ENCODE measurements around the gene CD300E. TPM values are rescaled to one million over a fixed set of nuclear protein-coding genes. Genes with fewer than 3 reads are reported as not detected.
A peak's percentile ranks its signal among the peaks of the same experiment; 100 is the strongest.

Gene CD300E
- total and polyA plus RNA-seq, 9 donors, result 0.07 to 0.49 (median 0.15) TPM

DNA sequence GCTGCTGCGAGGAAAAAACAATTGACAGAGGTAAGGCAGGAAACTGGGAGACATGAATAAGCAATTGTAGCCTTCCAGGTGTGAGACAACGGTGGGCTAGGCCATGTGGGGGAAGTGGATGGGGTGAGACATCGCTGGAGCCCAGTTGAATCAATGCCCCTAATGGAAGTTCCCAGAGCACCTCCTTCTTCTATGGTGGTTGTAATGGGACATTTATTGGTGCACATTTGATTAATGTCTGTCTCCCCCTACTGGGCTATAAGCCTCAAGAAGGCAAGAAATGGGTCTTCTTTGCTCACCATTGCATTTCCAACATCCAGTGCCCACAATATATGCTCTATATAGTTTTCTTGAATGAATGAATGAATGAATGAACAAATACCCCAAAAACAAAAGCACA, 22.7 kb upstream of the CD300E start:
- peak; percentile 6 for DNase-seq
- Histone ChIP-seq H3K9me3 (replicated peaks; ENCODE audit: control insufficient read depth, low read depth, low read length) (no peaks in the 10 kb centered on the region), H3K36me3 (ENCODE audit: control insufficient read depth, insufficient read depth, low read length) (no peaks in the 10 kb centered on the region), H3K27me3 (ENCODE audit: control insufficient read depth, insufficient read depth, low read length) (peaks cover 15% of the 10 kb centered on the region), H3K4me1 (ENCODE audit: control insufficient read depth, insufficient read depth, low read length) (no peaks in the 10 kb centered on the region), H3K27ac (ENCODE audit: low read length) (no peak overlapping the region), H3K4me3 (ENCODE audit: low read length) (no peak overlapping the region)
- WGBS (ENCODE audit: insufficient coverage), result 51% methylated on average over 3 of the region's 3 CpGs

GRCh38 chr17:74645010-74645409, 21.5 kb upstream of the CD300E start:
- H3K27me3 ChIP-seq (ENCODE audit: control insufficient read depth, insufficient read depth, low read length), result peaks cover 10% of the 10 kb centered on the region
- H3K9me3 ChIP-seq (replicated peaks; ENCODE audit: control insufficient read depth, low read depth, low read length), result no peaks in the 10 kb centered on the region
- 75% methylated on average over 2 of the region's 2 CpGs for WGBS (ENCODE audit: insufficient coverage)
- no peaks in the 10 kb centered on the region for H3K4me1 ChIP-seq (ENCODE audit: control insufficient read depth, insufficient read depth, low read length)
- DNase-seq, result no peak
- no peaks in the 10 kb centered on the region for H3K36me3 ChIP-seq (ENCODE audit: control insufficient read depth, insufficient read depth, low read length)
- H3K27ac ChIP-seq (ENCODE audit: low read length), result no peak overlapping the region
- no peak overlapping the region for H3K4me3 ChIP-seq (ENCODE audit: low read length)

GRCh38 chr17:74644419-74644818, 20.9 kb upstream of the CD300E start:
- H3K4me1 ChIP-seq (ENCODE audit: control insufficient read depth, insufficient read depth, low read length), result no peaks in the 10 kb centered on the region
- peaks cover 15% of the 10 kb centered on the region for H3K27me3 ChIP-seq (ENCODE audit: control insufficient read depth, insufficient read depth, low read length)
- DNase-seq, result no peak
- H3K9me3 ChIP-seq (replicated peaks; ENCODE audit: control insufficient read depth, low read depth, low read length), result no peaks in the 10 kb centered on the region
- H3K27ac ChIP-seq (ENCODE audit: low read length), result no peak overlapping the region
- WGBS (ENCODE audit: insufficient coverage), result 83% methylated on average over 2 of the region's 2 CpGs
- no peaks in the 10 kb centered on the region for H3K36me3 ChIP-seq (ENCODE audit: control insufficient read depth, insufficient read depth, low read length)
- H3K4me3 ChIP-seq (ENCODE audit: low read length), result no peak overlapping the region

- Histone ChIP-seq H3K9me3 (replicated peaks; ENCODE audit: control insufficient read depth, low read depth, low read length) (no peaks in the 10 kb centered on the region), H3K4me1 (ENCODE audit: control insufficient read depth, insufficient read depth, low read length) (no peaks in the 10 kb centered on the region), H3K27ac (ENCODE audit: low read length) (no peak overlapping the region), H3K4me3 (ENCODE audit: low read length) (no peak overlapping the region), H3K27me3 (ENCODE audit: control insufficient read depth, insufficient read depth, low read length) (peaks cover 17% of the 10 kb centered on the region), H3K36me3 (ENCODE audit: control insufficient read depth, insufficient read depth, low read length) (no peaks in the 10 kb centered on the region)
- no peak for DNase-seq
These were observed 20.3 kb upstream of the CD300E start for GRCh38 chr17:74643826-74644225.

DNA sequence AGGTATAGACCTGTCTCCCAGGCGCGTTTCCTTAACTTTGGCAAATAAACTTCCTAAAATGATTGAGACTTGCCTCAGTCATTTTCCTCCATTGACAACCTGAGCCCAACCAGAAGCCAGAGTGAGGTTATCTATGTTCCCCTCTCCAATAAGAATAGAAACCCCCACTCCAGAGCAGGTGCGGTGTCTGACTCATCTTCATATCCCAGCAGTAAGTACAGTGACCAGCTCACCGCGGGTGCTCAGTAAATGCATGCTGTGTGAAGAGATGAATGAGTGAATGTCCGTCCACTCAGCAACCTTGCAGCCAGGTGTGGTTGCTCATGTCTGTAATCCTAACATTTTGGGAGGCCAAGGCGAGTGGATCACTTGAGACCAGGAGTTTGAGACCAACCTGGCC, 19.5 kb upstream of the CD300E start:
- H3K4me3 ChIP-seq (ENCODE audit: low read length), result no peak overlapping the region
- WGBS (ENCODE audit: insufficient coverage), result 94% methylated on average over 2 of the region's 7 CpGs
- no peaks in the 10 kb centered on the region for H3K36me3 ChIP-seq (ENCODE audit: control insufficient read depth, insufficient read depth, low read length)
- DNase-seq, result no peak
- no peak overlapping the region for H3K27ac ChIP-seq (ENCODE audit: low read length)
- no peaks in the 10 kb centered on the region for H3K4me1 ChIP-seq (ENCODE audit: control insufficient read depth, insufficient read depth, low read length)
- no peaks in the 10 kb centered on the region for H3K9me3 ChIP-seq (replicated peaks; ENCODE audit: control insufficient read depth, low read depth, low read length)
- H3K27me3 ChIP-seq (ENCODE audit: control insufficient read depth, insufficient read depth, low read length), result peaks cover 17% of the 10 kb centered on the region

- H3K27me3 ChIP-seq (ENCODE audit: control insufficient read depth, insufficient read depth, low read length), result peaks cover 14% of the 10 kb centered on the region
- WGBS (ENCODE audit: insufficient coverage), result 43% methylated on average over 4 of the region's 4 CpGs
- no peak overlapping the region for H3K27ac ChIP-seq (ENCODE audit: low read length)
These were observed 19.0 kb upstream of the CD300E start for GRCh38 chr17:74642556-74642955.

GRCh38 chr17:74641958-74642298, 18.4 kb upstream of the CD300E start:
- Histone ChIP-seq H3K4me1 (ENCODE audit: control insufficient read depth, insufficient read depth, low read length) (no peaks in the 10 kb centered on the region), H3K9me3 (replicated peaks; ENCODE audit: control insufficient read depth, low read depth, low read length) (no peaks in the 10 kb centered on the region), H3K36me3 (ENCODE audit: control insufficient read depth, insufficient read depth, low read length) (no peaks in the 10 kb centered on the region), H3K4me3 (ENCODE audit: low read length) (no peak overlapping the region), H3K27me3 (ENCODE audit: control insufficient read depth, insufficient read depth, low read length) (peaks cover 13% of the 10 kb centered on the region), H3K27ac (ENCODE audit: low read length) (no peak overlapping the region)
- no peak for DNase-seq
- WGBS (ENCODE audit: insufficient coverage), result no CpG with 5 or more reads among the region's 2 CpGs

More at GRCh38 chr17:74642556-74642955, 19.0 kb upstream of the CD300E start:
- Histone ChIP-seq H3K4me1 (ENCODE audit: control insufficient read depth, insufficient read depth, low read length) (no peaks in the 10 kb centered on the region), H3K9me3 (replicated peaks; ENCODE audit: control insufficient read depth, low read depth, low read length) (no peaks in the 10 kb centered on the region), H3K4me3 (ENCODE audit: low read length) (no peak overlapping the region), H3K36me3 (ENCODE audit: control insufficient read depth, insufficient read depth, low read length) (no peaks in the 10 kb centered on the region)
- no peak for DNase-seq

GRCh38 chr17:74641224-74641957, 17.9 kb upstream of the CD300E start:
- Histone ChIP-seq H3K4me1 (ENCODE audit: control insufficient read depth, insufficient read depth, low read length) (no peaks in the 10 kb centered on the region), H3K27me3 (ENCODE audit: control insufficient read depth, insufficient read depth, low read length) (peaks cover 13% of the 10 kb centered on the region), H3K36me3 (ENCODE audit: control insufficient read depth, insufficient read depth, low read length) (no peaks in the 10 kb centered on the region), H3K9me3 (replicated peaks; ENCODE audit: control insufficient read depth, low read depth, low read length) (no peaks in the 10 kb centered on the region), H3K27ac (ENCODE audit: low read length) (no peak overlapping the region), H3K4me3 (ENCODE audit: low read length) (no peak overlapping the region)
- 59% methylated on average over 6 of the region's 6 CpGs for WGBS (ENCODE audit: insufficient coverage)
- DNase-seq, result peak; percentile 19

DNA sequence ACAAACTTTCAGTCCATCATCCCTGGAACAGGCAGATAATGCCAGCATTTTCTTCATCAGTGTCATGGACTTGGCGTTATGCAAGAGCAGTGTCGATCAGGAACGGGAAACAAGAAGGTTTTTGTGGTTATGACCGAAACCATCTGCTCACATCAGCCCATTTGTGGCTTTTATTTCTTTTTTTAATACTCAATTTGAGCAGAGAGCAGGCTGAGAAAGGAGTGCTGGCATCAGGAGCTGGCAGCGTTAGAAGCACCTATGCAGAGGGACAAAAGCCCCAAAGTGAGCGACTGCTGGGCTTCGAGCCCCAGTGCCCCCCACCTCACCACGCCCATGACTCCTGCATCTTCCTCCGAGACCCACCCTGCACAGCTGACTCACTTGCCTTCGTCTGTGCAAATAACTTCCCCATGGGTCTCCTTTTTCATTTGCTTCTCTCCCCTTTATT, 16.2 kb upstream of the CD300E start:
- H3K27me3 ChIP-seq (ENCODE audit: control insufficient read depth, insufficient read depth, low read length), result peaks cover 20% of the 10 kb centered on the region
- H3K9me3 ChIP-seq (replicated peaks; ENCODE audit: control insufficient read depth, low read depth, low read length), result no peaks in the 10 kb centered on the region
- H3K36me3 ChIP-seq (ENCODE audit: control insufficient read depth, insufficient read depth, low read length), result no peaks in the 10 kb centered on the region
- DNase-seq, result peak; percentile 33
- no peak overlapping the region for H3K4me3 ChIP-seq (ENCODE audit: low read length)
- H3K4me1 ChIP-seq (ENCODE audit: control insufficient read depth, insufficient read depth, low read length), result no peaks in the 10 kb centered on the region
- WGBS (ENCODE audit: insufficient coverage), result 80% methylated on average over 4 of the region's 10 CpGs
- H3K27ac ChIP-seq (ENCODE audit: low read length), result no peak overlapping the region

DNA sequence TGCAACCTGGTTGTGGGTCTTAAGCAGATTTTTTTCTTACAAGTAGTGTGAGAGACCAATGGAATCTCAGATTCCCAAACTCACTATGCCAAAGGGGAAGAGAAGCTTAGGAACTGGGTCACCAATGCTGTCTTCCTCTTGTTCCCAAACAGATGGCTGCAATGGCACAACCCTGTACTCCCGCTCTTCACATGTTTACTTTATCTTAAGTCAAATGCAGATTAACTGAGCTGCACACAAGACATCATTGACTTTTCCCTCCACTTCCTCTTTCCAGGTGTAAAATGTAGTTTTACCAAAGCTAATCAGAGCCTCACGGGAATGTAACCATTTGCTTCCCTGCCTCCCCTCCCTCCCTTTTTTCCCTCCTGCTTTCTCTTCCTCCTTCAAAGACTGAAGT, 14.4 kb upstream of the CD300E start:
- no peaks in the 10 kb centered on the region for H3K36me3 ChIP-seq (ENCODE audit: control insufficient read depth, insufficient read depth, low read length)
- no peaks in the 10 kb centered on the region for H3K9me3 ChIP-seq (replicated peaks; ENCODE audit: control insufficient read depth, low read depth, low read length)
- H3K4me3 ChIP-seq (ENCODE audit: low read length), result no peak overlapping the region
- H3K27me3 ChIP-seq (ENCODE audit: control insufficient read depth, insufficient read depth, low read length), result peaks cover 25% of the 10 kb centered on the region
- DNase-seq, result no peak
- H3K4me1 ChIP-seq (ENCODE audit: control insufficient read depth, insufficient read depth, low read length), result no peaks in the 10 kb centered on the region
- WGBS (ENCODE audit: insufficient coverage), result 40% methylated on average over 1 of the region's 2 CpGs
- H3K27ac ChIP-seq (ENCODE audit: low read length), result no peak overlapping the region

- no peaks in the 10 kb centered on the region for H3K36me3 ChIP-seq (ENCODE audit: control insufficient read depth, insufficient read depth, low read length)
- H3K4me1 ChIP-seq (ENCODE audit: control insufficient read depth, insufficient read depth, low read length), result no peaks in the 10 kb centered on the region
- 58% methylated on average over 5 of the region's 11 CpGs for WGBS (ENCODE audit: insufficient coverage)
- peaks cover 23% of the 10 kb centered on the region for H3K27me3 ChIP-seq (ENCODE audit: control insufficient read depth, insufficient read depth, low read length)
- H3K9me3 ChIP-seq (replicated peaks; ENCODE audit: control insufficient read depth, low read depth, low read length), result no peaks in the 10 kb centered on the region
- H3K27ac ChIP-seq (ENCODE audit: low read length), result no peak overlapping the region
- DNase-seq, result peak; percentile 24
- H3K4me3 ChIP-seq (ENCODE audit: low read length), result no peak overlapping the region
These were observed 13.7 kb upstream of the CD300E start for GRCh38 chr17:74637265-74637664.

Measured in muscle of leg (tissue), 11 donors.